Fibroblast of pulmonary artery (primary cell): Measurements from ENCODE around the gene MUC5AC.

ENCODE experiments used
- DNase-seq: peaks from one replicate; pipeline ENCODE4 v3.0.0-alpha.2; 2010; ENCODE audit warnings: low read depth
- H3K4me3 ChIP-seq: replicated peaks from 2 replicates; pipeline ENCODE4 v1.5.1; 2011; ENCODE audit warnings: low read depth, mild to moderate bottlenecking, control low read depth, low read length, moderate library complexity
- TF ChIP-seq, protein P1 (sequence below): IDR thresholded peaks from 2 replicates; pipeline ENCODE4 v1.5.1; 2011; ENCODE audit warnings: mild to moderate bottlenecking, control low read depth, low read length, inconsistent platforms; ENCODE audit errors: missing control alignments

MUC5AC gene

DNA sequence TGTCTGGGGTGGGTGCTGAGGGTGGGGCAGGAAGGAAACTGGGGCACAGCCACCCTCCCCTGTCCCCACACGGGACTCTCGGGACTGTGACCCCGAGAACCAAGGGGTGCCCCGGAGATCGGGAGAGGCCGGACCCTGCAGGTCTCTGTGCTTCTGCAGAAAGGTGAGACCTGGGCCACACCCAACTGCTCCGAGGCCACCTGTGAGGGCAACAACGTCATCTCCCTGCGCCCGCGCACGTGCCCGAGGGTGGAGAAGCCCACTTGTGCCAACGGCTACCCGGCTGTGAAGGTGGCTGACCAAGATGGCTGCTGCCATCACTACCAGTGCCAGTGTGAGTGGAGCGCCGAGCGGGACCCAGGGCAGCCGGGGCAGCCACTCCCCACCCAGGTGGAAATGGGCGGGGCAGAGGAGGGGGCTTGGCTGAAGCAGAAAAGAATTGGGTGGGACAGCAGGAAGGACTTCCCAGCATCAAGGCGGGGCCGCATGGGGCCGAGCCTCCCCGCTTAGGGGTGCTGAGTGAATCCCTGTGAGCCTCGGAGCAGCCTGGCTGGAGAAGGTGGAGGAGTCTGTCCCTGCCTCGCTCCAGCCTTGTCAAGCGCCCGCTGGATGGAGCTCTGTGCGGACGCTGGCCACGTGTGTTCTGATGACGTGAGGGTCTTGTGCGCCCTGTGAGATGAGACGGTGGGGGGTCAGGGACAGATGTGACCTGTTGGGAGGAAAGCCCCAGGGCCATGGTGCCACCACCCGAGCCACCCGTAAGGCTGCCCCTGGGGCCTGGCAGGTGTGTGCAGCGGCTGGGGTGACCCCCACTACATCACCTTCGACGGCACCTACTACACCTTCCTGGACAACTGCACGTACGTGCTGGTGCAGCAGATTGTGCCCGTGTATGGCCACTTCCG is 35.8 kb downstream of the MUC5AC start:
- no peak overlapping the region for H3K4me3 ChIP-seq
- TF ChIP-seq, protein P1, sequence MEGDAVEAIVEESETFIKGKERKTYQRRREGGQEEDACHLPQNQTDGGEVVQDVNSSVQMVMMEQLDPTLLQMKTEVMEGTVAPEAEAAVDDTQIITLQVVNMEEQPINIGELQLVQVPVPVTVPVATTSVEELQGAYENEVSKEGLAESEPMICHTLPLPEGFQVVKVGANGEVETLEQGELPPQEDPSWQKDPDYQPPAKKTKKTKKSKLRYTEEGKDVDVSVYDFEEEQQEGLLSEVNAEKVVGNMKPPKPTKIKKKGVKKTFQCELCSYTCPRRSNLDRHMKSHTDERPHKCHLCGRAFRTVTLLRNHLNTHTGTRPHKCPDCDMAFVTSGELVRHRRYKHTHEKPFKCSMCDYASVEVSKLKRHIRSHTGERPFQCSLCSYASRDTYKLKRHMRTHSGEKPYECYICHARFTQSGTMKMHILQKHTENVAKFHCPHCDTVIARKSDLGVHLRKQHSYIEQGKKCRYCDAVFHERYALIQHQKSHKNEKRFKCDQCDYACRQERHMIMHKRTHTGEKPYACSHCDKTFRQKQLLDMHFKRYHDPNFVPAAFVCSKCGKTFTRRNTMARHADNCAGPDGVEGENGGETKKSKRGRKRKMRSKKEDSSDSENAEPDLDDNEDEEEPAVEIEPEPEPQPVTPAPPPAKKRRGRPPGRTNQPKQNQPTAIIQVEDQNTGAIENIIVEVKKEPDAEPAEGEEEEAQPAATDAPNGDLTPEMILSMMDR = no peak
- no peak for DNase-seq

DNA sequence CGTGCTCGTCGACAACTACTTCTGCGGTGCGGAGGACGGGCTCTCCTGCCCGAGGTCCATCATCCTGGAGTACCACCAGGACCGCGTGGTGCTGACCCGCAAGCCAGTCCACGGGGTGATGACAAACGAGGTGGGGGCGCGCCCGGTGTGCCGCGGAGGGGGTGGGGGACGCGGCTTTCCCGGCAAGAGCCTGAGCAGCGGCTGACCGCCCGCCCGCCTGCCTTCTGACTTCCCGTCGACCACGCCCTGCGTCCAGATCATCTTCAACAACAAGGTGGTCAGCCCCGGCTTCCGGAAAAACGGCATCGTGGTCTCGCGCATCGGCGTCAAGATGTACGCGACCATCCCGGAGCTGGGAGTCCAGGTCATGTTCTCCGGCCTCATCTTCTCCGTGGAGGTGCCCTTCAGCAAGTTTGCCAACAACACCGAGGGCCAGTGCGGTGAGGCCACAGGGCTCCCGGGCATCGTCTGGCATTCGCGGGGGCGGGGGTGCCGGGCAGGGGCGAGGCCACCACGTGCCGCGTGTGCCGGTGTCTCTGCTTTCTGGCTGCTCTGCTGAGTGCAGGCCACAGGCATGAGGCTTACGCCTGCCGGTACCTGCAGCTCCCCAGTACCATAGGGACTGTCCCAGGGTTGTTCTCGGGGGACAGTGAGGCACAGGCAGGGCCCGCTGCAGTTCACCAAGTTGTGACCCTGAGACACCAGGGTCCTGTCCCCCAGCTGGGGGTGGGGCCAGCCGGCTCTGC is 36.7 kb downstream of the MUC5AC start:
- no peak for DNase-seq
- TF ChIP-seq, protein P1 = no peak
- no peak overlapping the region for H3K4me3 ChIP-seq

DNA sequence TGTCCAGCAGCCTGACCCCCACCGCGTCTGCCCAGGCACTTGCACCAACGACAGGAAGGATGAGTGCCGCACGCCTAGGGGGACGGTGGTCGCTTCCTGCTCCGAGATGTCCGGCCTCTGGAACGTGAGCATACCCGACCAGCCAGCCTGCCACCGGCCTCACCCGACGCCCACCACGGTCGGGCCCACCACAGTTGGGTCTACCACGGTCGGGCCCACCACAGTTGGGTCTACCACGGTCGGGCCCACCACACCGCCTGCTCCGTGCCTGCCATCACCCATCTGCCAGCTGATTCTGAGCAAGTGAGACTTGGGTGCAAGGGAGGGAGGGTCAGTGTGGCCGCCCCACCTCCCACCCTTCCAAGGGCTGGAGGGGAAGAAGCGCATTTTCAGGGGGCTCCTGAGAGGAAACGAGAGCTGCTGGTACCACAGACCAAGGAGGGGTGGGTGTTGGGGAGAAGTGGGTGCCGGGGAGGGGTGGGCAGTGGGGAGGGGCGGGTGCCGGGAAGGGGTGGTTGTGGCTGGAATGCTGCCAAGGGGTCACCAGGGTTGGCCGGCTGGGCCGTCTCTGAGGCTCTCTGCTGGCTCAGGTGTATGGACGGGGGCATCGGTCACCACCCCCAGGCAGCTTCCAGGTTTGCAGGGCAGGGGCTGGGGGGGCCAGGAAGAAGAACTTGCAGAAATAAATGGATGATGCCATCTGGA is 37.4 kb downstream of the MUC5AC start:
- no peak overlapping the region for H3K4me3 ChIP-seq
- DNase-seq = no peak
- TF ChIP-seq, protein P1 = no peak

DNA sequence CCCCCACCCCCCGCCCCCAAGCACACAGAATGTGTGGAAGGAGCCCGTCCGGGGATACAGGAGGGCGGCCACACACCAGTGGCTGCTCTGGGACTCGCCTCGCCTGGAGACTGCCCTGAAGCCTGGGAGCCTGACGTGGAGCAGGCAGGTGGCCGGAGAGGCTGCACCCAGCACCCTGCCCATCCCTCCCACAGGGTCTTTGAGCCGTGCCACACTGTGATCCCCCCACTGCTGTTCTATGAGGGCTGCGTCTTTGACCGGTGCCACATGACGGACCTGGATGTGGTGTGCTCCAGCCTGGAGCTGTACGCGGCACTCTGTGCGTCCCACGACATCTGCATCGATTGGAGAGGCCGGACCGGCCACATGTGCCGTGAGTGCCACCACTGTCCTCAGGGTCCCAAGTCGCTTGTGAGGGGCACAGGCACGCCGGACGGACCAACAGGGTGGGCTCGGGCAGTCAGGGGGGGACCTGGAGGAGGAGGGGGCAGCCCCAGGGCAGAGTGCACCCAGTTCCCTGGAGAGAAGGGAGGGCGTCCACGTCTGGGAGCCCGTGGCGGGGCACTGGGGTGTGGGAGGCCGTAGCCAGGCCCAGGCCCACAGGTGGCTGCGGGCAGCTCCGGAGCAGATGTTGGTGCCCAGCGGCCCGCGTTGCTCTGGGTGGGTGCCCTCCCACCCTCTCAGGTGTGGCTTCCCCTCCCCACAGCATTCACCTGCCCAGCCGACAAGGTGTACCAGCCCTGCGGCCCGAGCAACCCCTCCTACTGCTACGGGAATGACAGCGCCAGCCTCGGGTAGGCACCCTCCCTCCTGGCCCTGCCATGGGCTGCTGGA is 38.1 kb downstream of the MUC5AC start:
- no peak for DNase-seq
- TF ChIP-seq, protein P1 = no peak
- H3K4me3 ChIP-seq = no peak overlapping the region

DNA sequence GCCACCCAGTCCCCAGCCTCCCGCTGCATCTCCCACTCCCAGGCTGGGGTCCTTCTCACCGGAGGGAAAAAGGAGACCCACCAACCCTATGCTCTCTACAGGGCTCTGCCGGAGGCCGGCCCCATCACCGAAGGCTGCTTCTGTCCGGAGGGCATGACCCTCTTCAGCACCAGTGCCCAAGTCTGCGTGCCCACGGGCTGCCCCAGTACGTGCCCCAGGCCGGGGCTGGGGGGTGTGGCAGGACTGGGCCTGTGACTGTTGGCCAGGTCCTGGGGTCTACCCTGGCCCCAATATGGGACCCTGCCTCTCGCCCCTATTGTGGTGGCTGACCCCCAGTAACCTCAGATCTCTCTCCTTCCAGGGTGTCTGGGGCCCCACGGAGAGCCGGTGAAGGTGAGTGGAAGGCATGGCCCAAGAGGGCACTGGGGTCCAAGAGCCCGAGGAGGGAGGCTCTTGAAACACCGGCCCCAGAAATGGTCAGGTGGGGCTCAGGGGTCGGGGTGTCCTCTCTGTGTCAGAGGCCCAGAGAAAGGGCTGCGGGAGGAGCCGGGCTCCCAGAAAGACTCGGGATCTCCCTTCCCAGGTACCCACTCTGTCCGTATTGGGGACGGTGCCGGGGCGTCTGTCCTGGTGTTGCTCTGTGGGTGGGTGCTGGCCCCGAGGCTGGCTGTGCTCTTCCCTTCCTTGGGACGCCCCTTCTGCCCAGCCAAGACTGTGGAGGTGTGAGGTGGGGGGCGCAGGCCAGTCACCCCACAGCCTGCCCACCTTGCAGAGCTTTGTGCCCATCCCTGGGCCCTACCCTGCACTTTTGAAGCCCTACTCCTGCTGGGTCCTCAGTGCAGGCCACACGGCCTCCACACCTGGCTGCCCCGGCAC is 39.0 kb downstream of the MUC5AC start:
- no peak for DNase-seq
- H3K4me3 ChIP-seq = no peak overlapping the region
- TF ChIP-seq, protein P1 = no peak
